ENCODE measurements around the gene SHISAL2A.

DNA sequence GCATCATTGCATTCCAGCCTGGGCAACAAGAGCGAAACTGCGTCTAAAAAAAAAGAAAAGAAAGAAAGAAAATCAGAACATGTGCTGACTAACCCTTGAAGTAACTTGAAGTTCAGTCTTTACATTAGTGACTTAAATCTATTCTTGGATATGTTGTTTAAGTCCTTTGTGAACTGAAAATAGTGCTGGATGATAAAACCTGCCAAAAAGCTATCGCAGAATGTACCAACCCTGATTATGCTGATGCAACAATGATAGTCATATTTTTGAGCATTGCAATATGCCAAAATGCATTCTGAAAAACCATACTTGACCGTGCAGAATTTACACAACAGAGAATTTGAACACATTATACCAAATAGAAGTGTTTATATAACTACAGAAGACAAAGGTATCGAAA lies 30.7 kb downstream of the SHISAL2A start:
- TF ChIP-seq, protein P1, sequence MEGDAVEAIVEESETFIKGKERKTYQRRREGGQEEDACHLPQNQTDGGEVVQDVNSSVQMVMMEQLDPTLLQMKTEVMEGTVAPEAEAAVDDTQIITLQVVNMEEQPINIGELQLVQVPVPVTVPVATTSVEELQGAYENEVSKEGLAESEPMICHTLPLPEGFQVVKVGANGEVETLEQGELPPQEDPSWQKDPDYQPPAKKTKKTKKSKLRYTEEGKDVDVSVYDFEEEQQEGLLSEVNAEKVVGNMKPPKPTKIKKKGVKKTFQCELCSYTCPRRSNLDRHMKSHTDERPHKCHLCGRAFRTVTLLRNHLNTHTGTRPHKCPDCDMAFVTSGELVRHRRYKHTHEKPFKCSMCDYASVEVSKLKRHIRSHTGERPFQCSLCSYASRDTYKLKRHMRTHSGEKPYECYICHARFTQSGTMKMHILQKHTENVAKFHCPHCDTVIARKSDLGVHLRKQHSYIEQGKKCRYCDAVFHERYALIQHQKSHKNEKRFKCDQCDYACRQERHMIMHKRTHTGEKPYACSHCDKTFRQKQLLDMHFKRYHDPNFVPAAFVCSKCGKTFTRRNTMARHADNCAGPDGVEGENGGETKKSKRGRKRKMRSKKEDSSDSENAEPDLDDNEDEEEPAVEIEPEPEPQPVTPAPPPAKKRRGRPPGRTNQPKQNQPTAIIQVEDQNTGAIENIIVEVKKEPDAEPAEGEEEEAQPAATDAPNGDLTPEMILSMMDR (IDR thresholded peaks at IDR 0.05) = no peak
- no peak for TF ChIP-seq POLR2A (IDR thresholded peaks at IDR 0.05)
